ENCODE data around the gene SP2. TPM values are rescaled to one million over a fixed set of nuclear protein-coding genes. Genes with fewer than 3 reads are reported as not detected.
A peak's percentile ranks its signal among the peaks of the same experiment; 100 is the strongest.
"Not testable (repeated sequence)": the region's sequence is repeated elsewhere in the genome, so short reads cannot be mapped to it uniquely, and the experiment has no call there.

The SP2 gene
- total and polyA plus RNA-seq, 11 donors, result 4.1 to 21.2 (median 16.0) TPM

DNA sequence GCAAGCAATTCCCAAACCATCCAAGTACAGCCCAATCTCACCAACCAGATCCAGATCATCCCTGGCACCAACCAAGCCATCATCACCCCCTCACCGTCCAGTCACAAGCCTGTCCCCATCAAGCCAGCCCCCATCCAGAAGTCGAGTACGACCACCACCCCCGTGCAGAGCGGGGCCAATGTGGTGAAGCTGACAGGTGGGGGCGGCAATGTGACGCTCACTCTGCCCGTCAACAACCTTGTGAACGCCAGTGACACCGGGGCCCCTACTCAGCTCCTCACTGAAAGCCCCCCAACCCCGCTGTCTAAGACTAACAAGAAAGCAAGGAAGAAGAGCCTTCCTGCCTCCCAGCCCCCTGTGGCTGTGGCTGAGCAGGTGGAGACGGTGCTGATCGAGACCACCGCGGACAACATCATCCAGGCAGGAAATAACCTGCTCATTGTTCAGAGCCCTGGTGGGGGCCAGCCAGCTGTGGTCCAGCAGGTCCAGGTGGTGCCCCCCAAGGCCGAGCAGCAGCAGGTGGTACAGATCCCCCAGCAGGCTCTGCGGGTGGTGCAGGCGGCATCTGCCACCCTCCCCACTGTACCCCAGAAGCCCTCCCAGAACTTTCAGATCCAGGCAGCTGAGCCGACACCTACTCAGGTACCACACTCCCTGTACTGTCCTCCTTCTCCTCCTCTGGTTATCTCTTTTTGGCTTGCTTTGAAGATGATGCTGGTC lies 20.6 kb downstream of the SP2 start:
- intact Hi-C loops (cut with DNase I), result no loop called here
- WGBS, 4 donors, result 85 to 93% (median 89%) methylated on average over 13 to 19 of the region's 19 CpGs
- no peaks in the 10 kb centered on the region for H3K9me3 ChIP-seq
- TF ChIP-seq CTCF (IDR thresholded peaks at IDR 0.05) (no peak), POLR2A (IDR thresholded peaks at IDR 0.05) (no peak)
- ATAC-seq (peak in 1 of 4 donors; percentile 11), DNase-seq (no peak)
- peaks cover 0 to 41% (median 21%) of the 10 kb centered on the region in 12 donors for H3K4me1 ChIP-seq
- no peak overlapping the region for H3K4me3 ChIP-seq
- peak overlapping the region in 9 of 12 donors; percentile 35 to 74 (median 67) for H3K27ac ChIP-seq
- no peaks in the 10 kb centered on the region for H3K27me3 ChIP-seq
- peaks cover 0 to 39% (median 23%) of the 10 kb centered on the region in 9 donors for H3K36me3 ChIP-seq

GRCh38 chr17:47917581-47917980 lies 21.5 kb downstream of the SP2 start:
- Histone ChIP-seq H3K27ac (no peak overlapping the region), H3K4me3 (no peak overlapping the region), H3K4me1 (peaks cover 0 to 41% (median 21%) of the 10 kb centered on the region in 12 donors), H3K27me3 (no peaks in the 10 kb centered on the region), H3K9me3 (no peaks in the 10 kb centered on the region), H3K36me3 (peaks cover 0 to 44% (median 25%) of the 10 kb centered on the region in 9 donors)
- intact Hi-C loops (cut with DNase I), result no loop called here
- DNase-seq (no peak), ATAC-seq (no peak)
- no peak for TF ChIP-seq POLR2A (IDR thresholded peaks at IDR 0.05)
- TF ChIP-seq CTCF (IDR thresholded peaks at IDR 0.05), result no peak
- WGBS, 4 donors, result 71 to 93% (median 74%) methylated on average over 2 of the region's 2 CpGs

DNA sequence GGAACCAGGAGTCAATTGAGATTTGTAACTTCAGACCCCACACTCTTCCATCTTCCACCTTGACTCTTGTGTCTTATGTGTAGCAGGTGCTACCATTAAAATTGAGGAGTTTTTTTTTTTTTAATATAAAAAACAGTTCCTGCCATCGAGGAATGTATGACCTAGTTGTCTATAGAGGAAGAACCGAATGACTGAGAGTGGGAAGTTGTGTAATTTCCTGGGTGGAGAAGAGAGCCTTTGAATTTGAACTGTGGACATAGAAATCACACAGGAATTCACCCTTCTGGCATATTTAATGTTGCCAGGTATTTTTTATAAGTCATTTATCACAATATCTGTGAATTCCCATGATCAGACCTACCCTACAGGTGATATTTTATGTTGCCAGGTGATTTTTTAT lies 22.0 kb downstream of the SP2 start:
- ATAC-seq (no peak), DNase-seq (no peak)
- no peaks in the 10 kb centered on the region for H3K27me3 ChIP-seq
- no peaks in the 10 kb centered on the region for H3K9me3 ChIP-seq
- 53 to 59% (median 56%) methylated on average over 2 of the region's 2 CpGs for WGBS, 4 donors
- intact Hi-C loops (cut with DNase I), result no loop called here
- peaks cover 0 to 41% (median 21%) of the 10 kb centered on the region in 12 donors for H3K4me1 ChIP-seq
- no peak overlapping the region for H3K27ac ChIP-seq
- H3K4me3 ChIP-seq, result no peak overlapping the region
- TF ChIP-seq POLR2A (IDR thresholded peaks at IDR 0.05), result no peak
- TF ChIP-seq CTCF (IDR thresholded peaks at IDR 0.05), result no peak
- H3K36me3 ChIP-seq, result peaks cover 0 to 48% (median 29%) of the 10 kb centered on the region in 9 donors

DNA sequence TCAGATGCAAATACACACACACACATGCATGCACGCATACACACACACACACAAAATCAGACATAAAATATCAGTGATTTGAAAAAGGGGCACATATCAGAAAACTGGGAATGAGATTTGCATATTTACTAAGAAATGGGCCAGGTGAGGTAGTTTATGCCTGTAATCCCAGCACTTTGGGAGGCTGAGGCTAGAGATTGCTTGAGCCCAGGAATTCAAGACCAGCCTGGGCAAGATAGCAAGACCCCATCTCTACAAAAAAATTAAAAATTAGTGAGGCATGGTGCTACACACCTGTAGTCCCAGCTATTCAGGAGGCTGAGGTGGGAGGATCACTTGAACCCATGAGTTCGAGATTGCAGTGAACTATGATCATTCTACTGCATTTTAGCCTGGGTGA lies 23.0 kb downstream of the SP2 start:
- Histone ChIP-seq H3K9me3 (no peaks in the 10 kb centered on the region), H3K27ac (no peak overlapping the region), H3K4me3 (no peak overlapping the region), H3K36me3 (peaks cover 0 to 58% (median 39%) of the 10 kb centered on the region in 9 donors), H3K27me3 (no peaks in the 10 kb centered on the region), H3K4me1 (peaks cover 0 to 38% (median 20%) of the 10 kb centered on the region in 12 donors)
- ATAC-seq (no peak), DNase-seq (no peak)
- TF ChIP-seq POLR2A (IDR thresholded peaks at IDR 0.05) (no peak), CTCF (IDR thresholded peaks at IDR 0.05) (no peak)
- intact Hi-C loops (cut with DNase I), result no loop called here
- WGBS, 4 donors, result 90 to 96% (median 95%) methylated on average over 2 of the region's 2 CpGs

- H3K27me3 ChIP-seq; intact Hi-C loops (cut with DNase I); H3K9me3 ChIP-seq; H3K4me3 ChIP-seq; DNase-seq; ATAC-seq; H3K27ac ChIP-seq: not testable (repeated sequence)
- WGBS, 4 donors, result 94 to 98% (median 96%) methylated on average over 14 of the region's 14 CpGs
- Histone ChIP-seq H3K36me3 (peaks cover 0 to 67% (median 48%) of the 10 kb centered on the region in 9 donors), H3K4me1 (peaks cover 0 to 30% (median 15%) of the 10 kb centered on the region in 12 donors)
Observed at GRCh38 chr17:47919889-47920288, 23.9 kb downstream of the SP2 start.
